Measurements from ENCODE around the gene SRCIN1.
"Not testable (repeated sequence)": the region's sequence is repeated elsewhere in the genome, so short reads cannot be mapped to it uniquely, and the experiment has no call there.

The SRCIN1 gene

DNA sequence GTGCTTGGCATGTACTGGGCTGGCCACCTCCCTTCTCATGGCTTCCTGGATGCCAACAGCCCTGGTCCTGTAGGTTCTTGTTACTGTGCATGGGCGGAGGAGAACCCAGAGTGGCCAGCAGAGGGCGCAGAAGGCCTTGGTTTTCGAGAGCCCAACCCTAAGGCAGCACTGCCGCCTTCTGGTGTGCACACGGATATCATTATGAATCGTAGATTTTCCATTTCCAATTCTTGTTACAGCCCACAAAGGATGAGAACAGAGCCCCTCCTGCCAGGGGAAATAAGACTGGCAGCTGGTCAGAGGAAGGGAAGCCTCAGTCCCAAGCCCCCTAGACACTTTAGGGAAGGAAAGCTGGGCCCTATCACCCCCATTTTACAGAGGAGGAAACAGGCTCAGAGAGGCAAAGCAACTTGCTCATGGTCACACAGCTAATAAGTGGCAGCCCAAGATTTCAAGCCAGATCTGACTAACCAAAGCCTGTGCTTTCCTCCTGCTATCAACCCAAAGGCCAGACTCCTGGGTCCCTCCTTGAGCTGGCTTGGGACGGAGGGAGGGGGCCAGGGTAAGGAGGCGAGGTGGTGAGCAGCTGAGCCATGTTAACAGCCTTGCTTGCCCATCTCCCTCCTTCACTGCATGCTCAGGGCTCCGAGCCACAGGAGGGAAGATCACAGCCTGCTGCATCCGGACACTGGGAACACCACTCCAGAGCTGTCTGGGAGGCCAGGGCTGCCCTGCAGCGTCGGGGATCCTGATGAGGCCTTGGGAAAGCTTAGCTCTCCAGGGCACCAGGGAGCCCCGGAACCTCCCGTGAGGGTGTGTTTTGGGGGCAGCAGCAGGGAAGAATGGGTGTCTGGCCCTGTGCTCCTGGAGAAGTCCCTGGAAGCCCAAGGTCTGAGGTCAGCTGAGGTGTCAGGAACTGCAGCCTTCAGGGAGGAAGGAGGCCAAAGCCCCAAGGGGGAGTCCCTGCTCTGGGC lies 113.4 kb downstream of the SRCIN1 start:
- peak; percentile 72 for DNase-seq (ENCODE audit: low read depth)
- in situ Hi-C loops (cut with HindIII; ENCODE audit: low sequenced_read_pairs): not testable (repeated sequence)
- TF ChIP-seq CTCF (IDR thresholded peaks at IDR 0.05; ENCODE audit: low read depth, low read length, missing control alignments): peak; percentile 68

GRCh38 chr17:38491346-38492066 lies 114.2 kb downstream of the SRCIN1 start:
- H3K4me3 ChIP-seq (ENCODE audit: low read depth, low read length); DNase-seq (ENCODE audit: low read depth); in situ Hi-C loops (cut with HindIII; ENCODE audit: low sequenced_read_pairs): not testable (repeated sequence)

More for the DNA sequence above, 113.4 kb downstream of the SRCIN1 start:
- H3K4me3 ChIP-seq (ENCODE audit: low read depth, low read length): not testable (repeated sequence)

GRCh38 chr17:38489774-38490173 lies 116.0 kb downstream of the SRCIN1 start:
- DNase-seq (ENCODE audit: low read depth); in situ Hi-C loops (cut with HindIII; ENCODE audit: low sequenced_read_pairs): not testable (repeated sequence)

DNA sequence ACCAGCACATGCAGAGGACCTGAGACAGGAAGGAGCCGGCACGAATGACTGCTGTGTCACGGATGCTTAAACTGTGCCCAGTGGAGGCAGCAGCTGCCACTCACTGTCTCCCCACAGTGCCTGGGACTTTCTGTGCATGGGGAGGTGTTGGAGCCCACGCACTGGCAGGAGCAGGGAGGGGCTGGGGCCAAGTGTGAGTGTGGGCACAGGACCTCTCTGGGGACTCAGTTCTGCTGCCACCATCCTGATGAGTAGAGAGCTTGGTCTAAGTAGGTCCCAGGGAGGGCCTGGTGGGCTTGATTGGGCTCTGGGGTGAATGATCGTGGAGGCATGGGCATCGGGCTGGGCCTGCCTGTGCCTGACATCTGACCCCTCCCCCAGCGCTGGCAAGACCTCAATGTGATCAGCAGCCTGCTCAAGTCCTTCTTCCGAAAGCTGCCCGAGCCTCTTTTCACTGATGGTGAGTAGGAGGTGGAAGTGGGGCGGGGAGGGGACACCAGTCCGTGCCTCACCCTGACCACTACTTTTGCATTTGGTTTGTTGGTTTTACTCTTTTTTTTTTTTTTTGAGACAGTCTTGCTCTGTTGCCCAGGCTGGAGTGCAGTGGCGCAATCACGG lies 120.0 kb downstream of the SRCIN1 start:
- DNase-seq (ENCODE audit: low read depth); in situ Hi-C loops (cut with HindIII; ENCODE audit: low sequenced_read_pairs); H3K4me3 ChIP-seq (ENCODE audit: low read depth, low read length): not testable (repeated sequence)

More at GRCh38 chr17:38489774-38490173, 116.0 kb downstream of the SRCIN1 start:
- H3K4me3 ChIP-seq (ENCODE audit: low read depth, low read length): not testable (repeated sequence)

DNA sequence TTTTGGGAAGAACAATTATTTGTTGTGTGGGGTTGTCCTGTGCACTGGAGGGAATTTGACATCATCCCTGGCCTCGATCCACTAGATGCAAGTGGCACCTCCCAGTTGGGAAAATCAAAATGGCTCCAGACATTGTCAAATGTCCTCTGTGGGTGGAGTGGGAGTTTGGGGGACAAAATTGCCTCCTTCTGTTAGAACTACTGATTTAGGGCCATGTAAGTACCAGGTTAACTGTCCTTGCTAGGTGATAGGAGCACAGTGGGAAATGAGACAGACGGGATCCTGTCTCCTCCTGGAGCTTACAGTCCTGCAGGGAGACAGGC lies 120.6 kb downstream of the SRCIN1 start:
- TF ChIP-seq CTCF (IDR thresholded peaks at IDR 0.05; ENCODE audit: low read depth, low read length, missing control alignments): no peak
- in situ Hi-C loops (cut with HindIII; ENCODE audit: low sequenced_read_pairs): no loop called here

DNA sequence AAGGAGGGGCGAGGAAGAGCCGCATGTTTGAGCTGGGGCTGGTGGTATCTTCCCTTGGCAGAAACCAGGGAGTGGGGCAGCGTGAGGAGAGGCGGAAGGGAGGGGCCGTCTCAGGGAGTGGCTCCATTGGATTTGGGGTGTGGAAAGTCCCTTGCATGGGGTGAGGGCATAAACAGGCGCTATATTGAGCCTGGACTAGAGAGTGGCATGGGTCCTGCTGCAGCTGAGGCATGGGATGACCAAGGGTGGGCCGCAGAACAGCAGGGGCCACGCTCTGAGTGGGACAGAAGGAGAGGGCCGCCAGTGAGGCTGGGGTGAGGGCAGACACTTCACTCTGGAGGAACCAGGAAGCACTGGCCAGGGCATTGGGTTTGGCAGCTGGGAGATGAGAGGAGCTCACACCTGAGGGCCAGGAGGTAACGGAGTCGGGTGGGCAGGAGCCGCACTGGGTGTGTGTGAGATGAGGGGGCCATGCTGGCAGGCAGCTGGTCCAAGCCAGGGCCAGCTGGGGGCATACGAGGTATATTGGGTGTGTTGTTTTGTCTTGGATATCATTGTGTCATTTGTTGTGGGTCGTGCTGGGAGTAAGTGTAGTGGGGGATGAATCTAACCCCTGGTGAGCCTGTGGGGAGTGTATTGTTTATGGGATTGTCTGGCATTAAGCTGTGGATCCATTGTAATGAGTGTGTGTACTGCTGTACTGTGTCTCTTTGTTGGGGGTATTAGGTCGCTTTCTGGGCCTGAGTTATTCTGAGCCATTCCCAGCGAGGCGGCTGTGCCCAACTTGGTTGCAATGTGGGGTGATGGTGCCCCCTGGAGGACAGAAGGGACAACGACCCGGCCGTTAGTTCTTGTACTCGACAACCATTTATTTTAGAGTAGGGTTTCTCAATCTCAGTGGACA lies 121.3 kb downstream of the SRCIN1 start:
- H3K4me3 ChIP-seq (ENCODE audit: low read depth, low read length); in situ Hi-C loops (cut with HindIII; ENCODE audit: low sequenced_read_pairs): not testable (repeated sequence)
- peak; percentile 75 for TF ChIP-seq CTCF (IDR thresholded peaks at IDR 0.05; ENCODE audit: low read depth, low read length, missing control alignments)
- peak; percentile 38 for DNase-seq (ENCODE audit: low read depth)

More for the DNA sequence above, 120.6 kb downstream of the SRCIN1 start:
- H3K4me3 ChIP-seq (ENCODE audit: low read depth, low read length): no peak overlapping the region
- no peak for DNase-seq (ENCODE audit: low read depth)

DNA sequence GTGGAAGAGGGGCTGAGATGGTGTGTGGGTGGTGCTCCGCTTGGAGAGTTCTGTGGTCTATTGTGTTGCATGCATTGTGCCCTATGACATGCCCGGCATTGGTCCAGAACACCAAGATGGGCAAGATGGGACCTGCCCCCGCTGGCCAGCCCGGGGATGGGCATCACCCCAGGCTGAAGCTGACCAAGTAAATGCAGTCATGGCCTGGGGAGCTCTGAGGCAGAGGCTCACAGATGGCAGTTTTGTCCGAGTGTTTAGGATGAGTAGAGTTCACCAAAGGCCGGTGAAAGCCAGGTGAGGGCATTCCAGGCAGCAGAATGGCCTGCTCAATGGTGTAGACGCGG lies 123.1 kb downstream of the SRCIN1 start:
- in situ Hi-C loops (cut with HindIII; ENCODE audit: low sequenced_read_pairs); H3K4me3 ChIP-seq (ENCODE audit: low read depth, low read length); DNase-seq (ENCODE audit: low read depth): not testable (repeated sequence)

DNA sequence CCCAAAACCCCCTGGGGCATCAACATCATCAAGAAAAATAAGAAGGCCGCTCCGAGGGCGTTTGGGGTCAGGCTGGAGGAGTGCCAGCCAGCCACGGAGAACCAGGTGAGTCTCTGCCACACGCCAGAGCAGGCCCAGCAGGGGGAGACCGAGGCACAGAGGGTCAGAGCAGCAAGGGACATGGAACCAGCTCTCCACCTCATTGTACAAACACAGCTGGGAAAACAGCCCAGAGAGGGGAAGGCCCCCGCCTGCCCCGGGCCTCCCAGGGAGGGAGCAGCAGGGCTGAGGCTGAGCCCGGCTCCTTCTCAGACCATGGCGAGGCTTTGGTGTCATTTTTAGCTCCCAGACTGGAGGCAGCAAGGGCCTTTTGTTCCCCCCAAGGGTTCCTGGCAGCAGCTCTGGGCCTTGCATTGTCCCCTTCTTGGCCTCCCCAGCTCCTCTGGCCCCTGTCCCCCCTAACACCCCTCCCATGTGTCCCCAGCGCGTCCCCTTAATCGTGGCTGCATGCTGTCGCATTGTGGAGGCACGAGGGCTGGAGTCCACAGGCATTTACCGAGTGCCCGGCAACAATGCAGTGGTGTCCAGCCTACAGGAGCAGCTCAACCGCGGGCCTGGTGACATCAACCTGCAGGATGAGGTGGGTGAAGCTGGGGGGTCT lies 123.6 kb downstream of the SRCIN1 start:
- in situ Hi-C loops (cut with HindIII; ENCODE audit: low sequenced_read_pairs); H3K4me3 ChIP-seq (ENCODE audit: low read depth, low read length); DNase-seq (ENCODE audit: low read depth): not testable (repeated sequence)
- peak; percentile 23 for TF ChIP-seq CTCF (IDR thresholded peaks at IDR 0.05; ENCODE audit: low read depth, low read length, missing control alignments)

All from astrocyte of the cerebellum (primary cell).